ENCODE results near the gene FANCC.
A peak's percentile ranks its signal among the peaks of the same experiment; 100 is the strongest.
"Not testable (repeated sequence)": the region's sequence is repeated elsewhere in the genome, so short reads cannot be mapped to it uniquely, and the experiment has no call there.

Gene FANCC

DNA sequence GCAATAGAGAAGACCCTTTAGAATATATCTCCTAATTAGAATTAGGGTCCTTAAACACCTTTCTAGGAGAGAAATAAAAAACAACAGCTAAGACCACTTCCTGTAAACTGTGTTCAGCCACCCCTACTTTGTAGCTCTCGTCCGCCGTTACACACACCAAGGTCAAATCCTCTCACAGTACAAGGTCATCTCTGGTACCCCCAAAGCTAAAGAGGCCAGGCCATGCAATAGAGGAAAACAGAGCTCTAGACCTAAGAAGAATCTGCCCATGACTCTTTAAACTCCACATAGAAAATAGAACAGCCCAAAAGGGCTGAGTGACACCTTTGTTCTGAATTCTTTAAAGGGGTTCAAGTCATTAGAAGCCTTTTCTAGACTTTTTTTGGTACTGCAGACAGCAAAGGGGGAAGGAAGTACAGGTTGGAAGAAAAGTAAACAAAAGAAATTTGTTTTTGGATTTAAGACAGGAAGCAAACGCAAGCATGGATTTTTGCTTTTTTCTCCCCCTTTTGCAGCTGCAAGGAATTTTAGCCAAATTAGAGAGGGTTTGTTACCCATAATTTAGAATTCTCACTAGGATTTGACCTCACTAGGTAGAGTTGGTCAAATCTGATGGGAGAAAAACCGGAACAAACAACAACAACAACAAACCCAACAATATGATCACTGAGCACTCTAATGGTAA lies 13.4 kb upstream of the FANCC start:
- DNase-seq (ENCODE audit: low read depth in 3 of 3), result no peak

GRCh38 chr9:95329061-95329460 lies 11.6 kb upstream of the FANCC start:
- DNase-seq (ENCODE audit: low read depth in 3 of 3), result not testable (repeated sequence)

GRCh38 chr9:95327239-95327865 lies 9.8 kb upstream of the FANCC start:
- DNase-seq (ENCODE audit: low read depth in 3 of 3), result no peak

DNA sequence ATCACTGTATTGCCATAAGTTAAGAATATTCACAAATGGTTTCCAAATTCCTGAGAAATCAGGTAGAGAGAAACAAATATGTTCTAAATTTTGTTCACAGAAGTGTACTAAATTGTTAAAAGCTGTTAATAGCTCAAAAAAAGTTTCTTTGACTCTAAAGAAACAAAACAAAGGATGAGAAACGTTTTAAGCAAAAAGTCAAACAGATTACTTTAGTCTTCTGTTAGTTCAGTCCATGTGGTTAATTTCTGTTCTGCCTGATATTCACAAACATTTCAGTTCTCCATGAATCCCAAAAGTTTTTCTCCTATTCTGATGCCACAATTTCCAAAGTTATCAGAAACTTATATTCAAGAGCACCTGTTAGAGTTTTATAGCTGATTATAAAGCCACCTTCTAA lies 7.7 kb upstream of the FANCC start:
- DNase-seq (ENCODE audit: low read depth in 3 of 3), result no peak

DNA sequence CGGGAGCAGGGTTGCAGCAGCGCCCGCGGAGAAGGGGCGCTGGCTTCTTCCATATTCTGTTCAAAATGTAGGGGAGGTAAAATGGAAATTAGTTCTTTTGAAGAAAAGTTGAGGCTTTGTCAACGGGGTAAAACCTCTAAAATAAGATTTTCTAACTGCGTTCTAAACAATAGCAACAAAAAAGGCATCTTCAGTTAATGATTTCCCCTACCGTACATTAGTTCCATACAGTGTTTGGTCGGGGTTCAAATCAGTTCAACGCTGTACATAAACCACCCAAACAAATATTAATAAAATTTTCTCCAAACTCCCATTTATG lies 343 bp upstream of the FANCC start:
- no peak for DNase-seq (ENCODE audit: low read depth in 3 of 3)

DNA sequence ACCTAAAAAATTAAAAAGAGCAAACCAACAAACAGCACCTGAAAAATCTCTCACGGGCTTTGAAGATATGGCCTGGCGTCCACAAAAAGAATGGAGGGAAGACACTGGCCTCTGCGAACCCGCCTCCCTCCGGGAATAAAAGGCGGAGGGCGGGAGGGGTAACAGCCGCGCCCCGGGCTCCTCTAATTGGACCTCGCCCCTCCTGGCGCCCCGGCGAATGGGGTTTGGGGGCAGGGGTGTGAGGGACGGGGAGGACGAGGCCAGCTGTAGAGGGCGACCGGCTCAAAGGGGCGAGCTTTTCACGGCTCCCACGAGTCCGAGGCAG lies 753 bp downstream of the FANCC start:
- DNase-seq (ENCODE audit: low read depth in 3 of 3), result peak in 2 of 3 donors; percentile 10 to 19

DNA sequence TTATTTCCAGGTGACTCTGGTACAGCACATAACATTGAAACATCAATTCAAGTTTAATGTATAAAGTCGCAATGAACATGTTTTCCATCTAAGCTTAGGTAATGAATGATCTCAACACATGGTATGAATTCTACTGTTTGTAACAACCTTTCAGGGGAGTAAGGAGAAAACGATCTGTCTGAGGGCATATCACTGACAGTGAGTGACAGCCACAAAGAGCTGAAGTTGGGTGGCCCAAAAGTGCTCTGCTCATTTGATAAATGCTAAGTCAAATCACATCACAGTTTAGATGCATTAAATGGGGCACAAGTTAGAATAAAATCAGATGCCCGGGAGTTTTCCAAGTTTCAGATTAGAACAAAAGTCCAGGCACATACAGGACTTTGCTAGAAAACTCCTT lies 1.2 kb downstream of the FANCC start:
- DNase-seq (ENCODE audit: low read depth in 3 of 3), result no peak

GRCh38 chr9:95315108-95315746 lies 2.3 kb downstream of the FANCC start:
- no peak for DNase-seq (ENCODE audit: low read depth in 3 of 3)

DNA sequence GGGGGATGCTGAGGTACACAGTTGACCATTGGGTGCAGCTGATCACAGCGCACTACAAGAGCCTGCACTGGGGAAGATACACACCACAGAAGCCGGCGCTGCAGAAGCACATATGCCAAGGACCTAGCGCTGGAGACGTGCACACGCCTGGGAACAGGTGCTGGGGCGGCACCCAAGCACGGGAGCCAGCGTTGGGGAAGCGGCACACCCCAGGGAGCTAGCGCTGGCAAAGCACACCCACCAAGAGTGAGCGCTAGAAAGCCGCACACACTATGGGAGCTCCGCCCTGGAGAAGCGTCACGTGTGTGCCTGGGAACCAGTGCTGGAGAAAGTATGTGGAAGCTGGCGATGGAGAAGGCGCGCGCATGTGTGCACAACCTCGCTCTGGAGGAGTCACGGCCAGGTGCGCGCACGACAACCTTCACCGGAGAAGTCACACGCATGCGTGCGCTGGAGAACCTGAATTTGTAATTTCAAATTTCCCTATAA lies 4.5 kb downstream of the FANCC start:
- DNase-seq (ENCODE audit: low read depth in 3 of 3), result peak in 1 of 3 donors; percentile 6

DNA sequence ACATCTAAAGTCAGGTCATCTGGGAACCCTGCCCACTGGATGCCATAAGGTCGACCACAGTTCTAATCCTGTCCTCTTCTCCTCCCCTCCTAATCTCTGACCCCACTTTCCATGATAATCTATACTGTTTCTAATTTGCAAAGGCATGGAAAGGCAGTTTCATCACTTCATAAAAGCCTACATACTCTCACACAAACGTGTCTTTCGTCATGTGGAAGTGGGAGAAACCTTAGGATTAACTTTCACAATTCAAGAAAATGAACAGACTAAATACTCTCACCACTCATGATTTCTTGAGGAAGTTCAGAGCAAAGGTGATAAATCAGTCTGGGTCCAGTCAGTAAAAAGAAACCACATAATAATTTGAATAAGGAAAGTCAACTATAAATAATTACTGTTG lies 5.5 kb downstream of the FANCC start:
- DNase-seq (ENCODE audit: low read depth in 3 of 3), result no peak

DNA sequence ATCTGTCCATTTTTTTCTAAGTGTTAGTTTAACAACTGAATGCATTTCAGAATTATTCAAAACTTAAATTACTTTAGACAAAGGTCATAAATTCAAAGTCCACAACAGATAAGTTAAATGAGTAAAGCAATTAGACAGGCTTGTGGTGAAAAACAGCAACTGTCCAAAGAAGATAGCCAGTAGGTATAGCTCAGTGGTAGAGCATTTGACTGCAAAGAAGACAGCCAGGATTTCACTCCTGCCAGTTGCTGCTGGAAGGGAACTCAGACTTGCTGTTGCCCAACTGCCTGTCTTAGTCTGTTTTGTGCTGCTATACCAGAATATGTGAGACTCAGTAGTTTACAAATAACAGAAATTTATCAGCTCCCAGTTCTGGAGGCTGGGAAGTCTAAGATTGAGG lies 10.0 kb downstream of the FANCC start:
- no peak for DNase-seq (ENCODE audit: low read depth in 3 of 3)

DNA sequence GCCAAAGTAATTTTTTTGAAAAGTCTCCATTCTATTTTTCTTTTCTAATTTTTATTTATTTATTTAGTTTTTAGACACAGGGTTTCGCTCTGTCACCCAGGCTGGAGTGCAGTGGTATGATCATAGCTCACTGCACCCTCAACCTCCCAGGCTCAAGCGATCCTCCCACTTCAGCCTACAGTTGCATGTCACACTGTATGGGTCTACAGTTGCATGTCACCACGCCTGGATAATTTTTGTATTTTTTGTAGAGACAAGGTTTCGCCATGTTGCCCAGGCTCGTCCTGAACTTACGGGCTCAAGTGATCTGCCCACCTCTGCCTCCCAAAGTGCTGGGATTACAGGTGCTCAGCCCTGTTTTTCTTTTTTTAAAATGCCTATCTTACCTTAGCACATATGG lies 10.7 kb downstream of the FANCC start:
- no peak for DNase-seq (ENCODE audit: low read depth in 3 of 3)

DNA sequence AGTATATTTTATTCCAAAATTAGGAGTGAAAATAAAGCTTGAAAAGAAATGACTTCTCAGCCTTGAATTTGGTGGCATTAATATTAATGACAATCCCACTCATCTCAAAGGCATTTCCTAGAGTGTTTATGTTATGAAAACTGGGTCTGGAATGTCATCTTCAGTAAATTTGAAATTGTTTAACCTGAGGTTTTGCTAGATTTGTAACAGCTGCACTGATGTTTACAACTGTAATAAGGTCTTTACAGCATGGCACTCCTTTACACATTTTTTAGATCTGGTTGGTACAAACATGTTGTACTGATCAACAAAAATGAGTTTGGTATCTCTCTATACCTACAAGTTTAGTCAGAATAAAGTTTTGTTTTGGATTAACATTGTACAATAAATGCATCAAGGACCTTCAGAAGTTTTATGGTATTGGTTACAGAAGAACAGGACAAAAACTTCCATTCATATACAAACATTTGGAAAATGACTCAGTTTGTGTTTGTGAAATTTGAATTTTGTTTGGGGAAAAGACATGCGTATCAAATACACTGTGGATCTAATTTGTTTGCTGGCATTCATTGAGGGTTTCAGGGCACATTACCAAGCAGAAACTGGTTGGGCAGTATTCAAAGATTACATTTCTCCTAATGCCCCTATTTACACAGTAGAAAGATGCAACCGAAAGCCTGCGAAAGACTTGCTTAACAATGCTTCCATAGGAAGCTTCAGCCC lies 11.6 kb downstream of the FANCC start:
- DNase-seq (ENCODE audit: low read depth in 3 of 3), result no peak

- no peak for DNase-seq (ENCODE audit: low read depth in 3 of 3)
Measured at GRCh38 chr9:95302479-95302878, 15.0 kb downstream of the FANCC start.

- DNase-seq (ENCODE audit: low read depth in 3 of 3), result no peak
Measured at GRCh38 chr9:95297760-95298159, 19.7 kb downstream of the FANCC start.

DNA sequence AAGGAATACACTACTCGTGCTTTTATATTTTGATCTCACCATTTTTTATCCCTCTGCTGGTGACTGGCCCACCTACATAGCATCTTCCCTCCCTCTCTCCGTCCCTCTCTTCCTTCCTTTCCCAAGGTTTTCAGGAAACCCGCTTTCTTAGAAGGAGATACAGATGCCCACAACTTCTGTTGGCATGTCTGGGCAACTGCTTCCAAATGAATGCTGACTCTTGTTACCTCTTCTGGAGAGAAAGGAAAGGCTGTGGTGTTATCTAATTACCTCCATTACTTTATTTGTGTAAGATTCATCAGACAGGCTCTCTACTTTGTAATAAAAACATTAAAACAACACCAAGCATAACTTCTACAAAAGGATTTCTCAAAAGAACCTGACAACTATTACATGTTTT lies 20.2 kb downstream of the FANCC start:
- DNase-seq (ENCODE audit: low read depth in 3 of 3), result no peak

DNA sequence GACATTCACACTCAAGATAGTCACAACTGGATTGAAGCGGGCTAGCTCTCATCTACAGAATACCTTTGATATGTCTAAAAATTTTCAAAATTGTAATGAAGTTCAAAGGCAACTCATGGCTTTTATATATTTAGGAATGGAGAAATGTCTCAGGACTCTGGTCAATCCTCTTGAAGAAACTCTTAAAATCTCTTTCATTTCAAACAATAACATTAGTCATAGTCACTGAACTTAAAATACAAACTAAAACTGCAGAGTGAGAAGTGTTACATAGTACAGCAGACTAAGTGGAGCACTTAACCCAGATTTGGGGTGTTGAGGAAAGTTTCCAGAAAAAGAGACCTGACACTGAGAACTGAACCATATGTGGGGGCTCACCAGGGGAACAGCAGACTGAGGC lies 20.7 kb downstream of the FANCC start:
- no peak for DNase-seq (ENCODE audit: low read depth in 3 of 3)

DNA sequence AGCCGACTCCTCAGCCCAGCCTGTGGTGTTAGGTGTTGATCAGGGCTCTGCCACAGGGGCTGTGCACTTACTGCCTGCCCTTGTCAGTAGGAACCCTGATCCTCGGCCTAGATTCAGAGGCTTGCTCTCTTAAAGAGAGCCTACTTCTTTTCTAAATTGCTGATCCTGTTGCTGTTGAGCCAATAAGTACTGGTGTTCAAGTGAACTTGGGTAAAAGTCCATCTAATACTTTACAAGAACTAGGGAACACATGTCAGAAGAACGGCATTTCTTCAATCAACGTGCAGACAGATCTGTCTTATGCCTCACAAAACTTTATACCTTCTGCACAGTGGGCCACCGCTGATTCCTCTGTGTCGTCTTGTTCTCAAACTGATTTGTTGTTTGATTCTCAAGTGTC lies 24.2 kb downstream of the FANCC start:
- not testable (repeated sequence) for DNase-seq (ENCODE audit: low read depth in 3 of 3)

DNA sequence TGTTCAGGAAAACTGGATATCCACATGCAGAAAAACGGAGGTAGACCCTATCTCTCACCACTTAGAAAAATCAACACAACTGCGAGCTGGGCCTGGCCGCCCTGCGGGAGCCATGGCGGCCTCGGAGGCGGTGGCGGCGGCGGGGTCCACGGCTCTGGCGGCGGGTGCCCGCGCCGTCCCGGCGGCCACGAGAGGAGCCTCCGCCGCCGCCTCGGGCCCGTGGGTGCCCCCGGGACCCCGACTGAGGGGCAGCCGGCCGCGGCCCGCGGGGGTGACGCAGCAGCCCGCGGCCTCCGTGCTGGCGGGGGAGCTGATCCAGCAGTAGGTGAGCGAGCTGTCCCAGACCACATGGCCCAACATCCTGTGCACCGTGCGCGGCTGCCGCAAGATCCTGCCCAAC lies 25.3 kb downstream of the FANCC start:
- DNase-seq (ENCODE audit: low read depth in 3 of 3), result no peak

DNA sequence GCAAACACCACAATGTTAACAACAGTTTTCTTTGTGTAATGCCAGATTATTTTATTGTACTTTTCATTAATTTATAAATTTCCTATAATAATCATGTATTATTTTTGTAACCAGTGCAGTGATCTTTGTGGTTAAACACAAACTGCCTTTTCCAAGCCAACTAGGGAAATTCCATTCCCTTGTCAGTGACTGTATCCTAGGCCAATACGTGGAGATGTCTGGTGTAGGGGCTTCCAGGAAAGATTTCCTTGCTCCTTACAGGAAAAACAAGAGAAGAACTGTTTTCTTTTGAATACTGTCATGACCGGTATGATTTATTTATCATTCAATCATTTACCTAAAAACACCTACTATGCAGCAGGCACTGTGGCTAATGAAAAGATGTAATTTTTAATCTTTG lies 31.4 kb downstream of the FANCC start:
- no peak for DNase-seq (ENCODE audit: low read depth in 3 of 3)

GRCh38 chr9:95285307-95285706 lies 32.2 kb downstream of the FANCC start:
- no peak for DNase-seq (ENCODE audit: low read depth in 3 of 3)

- no peak for DNase-seq (ENCODE audit: low read depth in 3 of 3)
Measured at GRCh38 chr9:95284162-95285080, 33.1 kb downstream of the FANCC start.
